Esophagus squamous epithelium (tissue), 5 donors: ENCODE measurements around the gene BIRC7. TPM values are rescaled to one million over a fixed set of nuclear protein-coding genes. Genes with fewer than 3 reads are reported as not detected.
A peak's percentile ranks its signal among the peaks of the same experiment; 100 is the strongest.

Experiments used
- DNase-seq: peaks from one replicate; lab custom pipeline; 2025; lab: John Stamatoyannopoulos, UW
- H3K27ac ChIP-seq, 4 donors: fragments of 200-600 bp; sonication (generic); one replicate each; pipeline ENCODE4 v1.5.1; 2016 to 2019; ENCODE audit warnings: mild to moderate bottlenecking in 1 of 4
- H3K27me3 ChIP-seq, 4 donors: fragments of 200-600 bp; sonication (generic); 1 replicate in 3 of 4; 2 replicates in 1 of 4; pipeline versions ENCODE4 v1.5.1 to v1.6.0; 2017 to 2021; ENCODE audit warnings: antibody characterized with exemption in 1 of 4
- H3K36me3 ChIP-seq, 3 donors: fragments of 200-600 bp; sonication (generic); one replicate each; pipeline ENCODE4 v1.5.1; 2016 to 2019
- H3K4me1 ChIP-seq, 3 donors: fragments of 200-600 bp; sonication (generic); one replicate each; pipeline ENCODE4 v1.5.1; 2017 to 2019
- H3K4me3 ChIP-seq, 4 donors: fragments of 200-600 bp; sonication (generic); 1 replicate in 3 of 4; 2 replicates in 1 of 4; pipeline ENCODE4 v1.5.1; 2016 to 2019; ENCODE audit warnings: mild to moderate bottlenecking in 2 of 4, moderate library complexity in 1 of 4
- H3K9me3 ChIP-seq, 3 donors: fragments of 200-600 bp; sonication (generic); one replicate each; pipeline ENCODE4 v1.5.1; 2016 to 2019
- CTCF ChIP-seq, 6 experiments: fragments of 450-650 bp in 4 of 6; fragments of 200-600 bp in 2 of 6; sonication (generic) in 2 of 6; IDR thresholded peaks; one replicate each; pipeline ENCODE4 v1.5.1; 2016 to 2019; ENCODE audit warnings: antibody characterized with exemption in 6 of 6, mild to moderate bottlenecking in 4 of 6, moderate library complexity in 4 of 6
- POLR2A ChIP-seq, 4 donors: fragments of 450-650 bp; IDR thresholded peaks; one replicate each; pipeline ENCODE4 v1.6.1; 2017; ENCODE audit warnings: antibody characterized with exemption in 4 of 4, mild to moderate bottlenecking in 4 of 4, moderate library complexity in 3 of 4
- WGBS, 2 donors: methylation state at CpG; one replicate each; pipeline ENCODE4 v1.1.5; 2018; 5-methylcytosine and 5-hydroxymethylcytosine counted together
- intact Hi-C: fragments of 100-400 bp; cut with DNase I; formaldehyde crosslinking; loops from one replicate; pipeline ENCODE4 v1.15.0; 2022
- total RNA-seq, 4 donors: library from RNA; depleted of rRNA; stranded (reverse); fragments of >200 nt; gene quantifications; one replicate each; pipeline ENCODE4 v1.1.0, GENCODE V29; 2016
- donor health status: DM: yes; HTN: yes; CAD: no.

Gene BIRC7
- total RNA-seq, 4 donors from 2014 or later: 0.57 TPM; not detected in 3

DNA sequence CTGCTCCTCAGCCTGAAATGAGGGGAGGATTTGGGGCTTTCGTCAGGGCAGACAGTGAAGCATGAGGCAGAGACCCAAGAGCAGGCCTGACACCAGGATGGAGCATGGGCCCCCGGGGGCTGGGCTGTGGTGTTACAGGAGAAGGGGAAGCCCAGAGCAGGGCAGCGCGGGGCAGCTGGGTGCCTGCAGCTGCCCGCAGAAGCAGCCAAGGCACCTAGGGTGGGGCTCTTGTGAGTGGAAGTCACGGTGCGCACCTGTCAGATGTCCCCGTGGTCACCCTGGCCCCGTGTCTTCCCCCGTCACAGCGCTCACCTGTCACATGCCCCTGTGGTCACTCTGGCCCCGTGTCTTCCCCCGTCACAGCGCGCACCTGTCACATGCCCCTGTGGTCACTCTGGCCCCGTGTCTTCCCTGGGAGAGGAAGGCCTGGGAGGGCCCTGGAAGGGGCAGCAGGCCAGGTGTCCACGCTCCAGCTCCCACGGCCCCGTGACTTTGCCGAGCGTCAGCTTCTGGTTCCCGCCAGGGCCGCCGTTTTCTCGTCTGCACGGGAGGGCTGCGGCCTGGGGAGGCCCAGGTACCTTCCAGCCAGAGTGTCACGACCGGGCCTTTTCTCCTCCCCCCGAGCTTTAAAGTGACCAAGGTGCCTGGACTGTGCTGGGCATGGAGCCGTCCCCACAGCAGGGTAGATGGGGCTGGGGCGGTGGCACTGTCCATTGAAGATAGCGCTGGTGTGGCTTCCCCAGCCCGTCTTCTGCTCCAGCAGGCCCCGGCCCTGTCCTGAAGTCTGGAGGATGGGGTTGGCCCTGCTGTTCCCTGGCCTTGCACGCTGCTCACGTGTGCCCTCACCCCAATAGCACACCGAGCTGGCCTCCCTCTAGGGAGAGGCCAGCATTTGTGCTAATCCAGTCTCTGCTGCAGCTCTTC lies 46.3 kb downstream of the BIRC7 start:
- H3K4me1 ChIP-seq: no peaks in the 10 kb centered on the region
- DNase-seq: no peak
- 93 to 100% methylated on average over 1 to 13 of the region's 38 CpGs for WGBS, 2 donors

DNA sequence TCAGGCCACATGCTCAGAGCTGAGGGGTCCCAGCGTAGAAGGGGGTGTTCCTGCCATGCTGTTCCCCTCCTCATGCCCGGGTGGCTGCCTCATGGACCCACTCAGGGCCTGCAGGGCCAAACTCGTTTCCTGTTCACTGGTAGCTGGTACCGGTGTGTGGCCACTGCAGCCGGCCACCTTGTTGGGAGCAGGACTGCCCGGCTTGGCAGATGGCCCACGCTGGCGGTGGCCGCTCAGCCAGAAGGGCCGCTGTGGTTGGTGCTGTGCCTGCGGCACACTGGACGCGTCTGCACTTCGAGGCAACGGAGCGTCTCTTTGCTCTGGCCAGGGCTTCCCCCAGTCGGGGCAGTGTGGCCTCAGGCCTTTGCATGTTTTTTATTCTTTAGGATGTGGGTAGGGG lies 47.2 kb downstream of the BIRC7 start:
- no peaks in the 10 kb centered on the region for H3K4me1 ChIP-seq
- H3K36me3 ChIP-seq: peaks cover 39 to 100% (median 44%) of the 10 kb centered on the region in 3 donors
- intact Hi-C loops: no loop called here

More for the DNA sequence above, 46.3 kb downstream of the BIRC7 start:
- no peak overlapping the region for H3K4me3 ChIP-seq
- H3K27me3 ChIP-seq: no peaks in the 10 kb centered on the region
- H3K27ac ChIP-seq: no peak overlapping the region
- intact Hi-C loops: no loop called here
- H3K9me3 ChIP-seq: no peaks in the 10 kb centered on the region
- TF ChIP-seq POLR2A (IDR thresholded peaks at IDR 0.05): no peak
- TF ChIP-seq CTCF (IDR thresholded peaks at IDR 0.05): no peak
- H3K36me3 ChIP-seq: peaks cover 39 to 100% (median 48%) of the 10 kb centered on the region in 3 donors

DNA sequence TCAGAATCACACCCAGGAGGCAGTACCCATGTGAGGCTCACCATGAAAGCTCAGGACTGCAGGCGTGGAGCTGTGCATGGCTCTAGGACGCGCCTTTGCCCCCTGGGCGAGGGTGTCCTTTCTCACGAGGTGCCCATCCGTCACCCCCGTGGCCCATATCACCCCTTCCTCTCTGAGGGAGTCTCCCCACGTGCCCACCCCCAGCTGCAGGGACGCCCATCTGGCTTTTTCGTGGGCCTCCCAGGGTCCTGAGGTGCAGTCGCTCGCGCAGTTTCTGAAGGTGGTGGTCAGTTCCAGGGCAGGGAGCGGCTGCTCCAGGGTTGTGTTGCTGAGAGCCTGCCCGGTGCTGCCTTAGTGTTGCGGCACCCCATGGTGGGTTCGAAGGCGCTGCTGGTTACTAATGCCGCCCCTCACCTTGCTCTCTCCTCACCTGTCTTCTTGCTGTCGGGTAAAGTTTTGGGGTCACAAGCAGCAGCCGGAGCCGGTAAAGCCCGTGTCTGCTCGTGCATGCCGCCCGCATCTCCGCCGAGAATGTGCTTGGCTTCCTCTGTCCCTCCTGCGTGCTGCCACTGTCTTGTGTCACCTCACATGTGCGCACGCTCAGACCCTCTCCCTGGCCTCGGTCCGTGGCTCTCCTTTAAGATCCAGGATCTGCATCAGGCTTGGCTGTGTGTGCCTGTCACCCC lies 47.8 kb downstream of the BIRC7 start:
- intact Hi-C loops: no loop called here
- DNase-seq: no peak
- peaks cover 37 to 100% (median 47%) of the 10 kb centered on the region in 3 donors for H3K36me3 ChIP-seq

More for the DNA sequence above, 47.2 kb downstream of the BIRC7 start:
- Histone ChIP-seq H3K27me3 (no peaks in the 10 kb centered on the region), H3K4me3 (no peak overlapping the region), H3K27ac (no peak overlapping the region), H3K9me3 (no peaks in the 10 kb centered on the region)
- no peak for DNase-seq
- TF ChIP-seq POLR2A (IDR thresholded peaks at IDR 0.05): no peak
- TF ChIP-seq CTCF (IDR thresholded peaks at IDR 0.05): no peak
- WGBS, 2 donors: 100% methylated on average over 2 of the region's 17 CpGs; no CpG with 5 or more reads in 1 of the 2 donors

DNA sequence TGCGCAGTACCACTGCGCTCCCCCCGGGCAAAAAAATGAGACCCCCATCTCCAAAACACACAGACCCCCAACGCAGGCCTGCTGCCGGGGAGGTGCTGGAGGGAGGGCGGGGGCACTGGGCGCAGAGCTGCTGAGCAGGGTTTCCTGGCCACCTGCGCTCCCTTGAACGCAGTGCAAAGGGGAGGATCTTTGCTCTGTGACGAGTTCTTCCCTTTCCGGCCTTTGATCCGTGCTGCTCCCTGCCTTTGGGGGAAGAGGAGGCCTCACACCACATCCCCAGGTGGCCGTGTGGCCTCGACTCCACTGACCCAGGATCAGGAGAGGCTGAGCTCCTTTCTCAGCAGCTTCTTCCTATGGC lies 48.4 kb downstream of the BIRC7 start:
- DNase-seq: no peak
- Histone ChIP-seq H3K27me3 (no peaks in the 10 kb centered on the region), H3K9me3 (no peaks in the 10 kb centered on the region), H3K27ac (peak overlapping the region in 2 of 4 donors; percentile 7 to 39), H3K4me3 (peak overlapping the region in 1 of 4 donors; percentile 23), H3K36me3 (peaks cover 33 to 100% (median 50%) of the 10 kb centered on the region in 3 donors), H3K4me1 (no peaks in the 10 kb centered on the region)
- TF ChIP-seq POLR2A (IDR thresholded peaks at IDR 0.05) (no peak), CTCF (IDR thresholded peaks at IDR 0.05) (no peak)
- 61 to 76% methylated on average over 4 to 9 of the region's 14 CpGs for WGBS, 2 donors
- intact Hi-C loops: no loop called here

More for the DNA sequence above, 47.8 kb downstream of the BIRC7 start:
- no peak overlapping the region for H3K4me3 ChIP-seq
- no peaks in the 10 kb centered on the region for H3K27me3 ChIP-seq
- no peaks in the 10 kb centered on the region for H3K4me1 ChIP-seq
- WGBS, 2 donors: 87 to 97% methylated on average over 17 to 22 of the region's 33 CpGs
- TF ChIP-seq POLR2A (IDR thresholded peaks at IDR 0.05) (no peak), CTCF (IDR thresholded peaks at IDR 0.05) (no peak)
- H3K27ac ChIP-seq: no peak overlapping the region
- no peaks in the 10 kb centered on the region for H3K9me3 ChIP-seq
